ENCODE data around the gene HNRNPC. TPM values are rescaled to one million over a fixed set of nuclear protein-coding genes. Genes with fewer than 3 reads are reported as not detected.
A peak's percentile ranks its signal among the peaks of the same experiment; 100 is the strongest.
"Not testable (repeated sequence)": the region's sequence is repeated elsewhere in the genome, so short reads cannot be mapped to it uniquely, and the experiment has no call there.

HNRNPC gene
- total and polyA plus RNA-seq, 10 of the 15 experiments (the other 5 are each of a cell fraction or from before 2014, with no cell fraction given) = 679 to 1,492 (median 1,262) TPM

DNA sequence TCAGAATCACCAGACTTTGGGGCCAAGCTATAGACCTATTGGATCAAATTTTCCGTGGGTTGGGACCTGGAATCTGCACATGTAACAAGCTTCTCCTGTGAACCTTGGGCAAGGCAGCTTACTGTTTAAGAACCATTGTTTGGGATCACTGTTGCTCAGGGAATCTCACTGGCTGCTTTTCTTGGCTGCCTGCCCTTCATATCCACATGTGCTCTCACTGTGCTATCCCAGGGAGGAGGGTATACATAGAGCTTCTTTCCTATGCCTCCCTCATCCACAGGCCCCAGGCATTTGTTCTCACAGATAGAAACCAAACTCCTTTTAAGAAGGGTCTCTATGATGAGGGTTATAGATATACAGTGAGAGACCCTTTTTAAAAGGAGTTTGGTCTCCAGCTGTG lies 103.6 kb downstream of the HNRNPC start:
- ATAC-seq; RAD21 ChIA-PET (ENCODE audit: unreplicated experiment); H4K20me1 ChIP-seq (ENCODE audit: control insufficient read depth, insufficient read depth); H3K79me2 ChIP-seq (ENCODE audit: control insufficient read depth, insufficient read depth, low read length); DNase-seq (ENCODE audit: low read depth, low spot score); H3K4me1 ChIP-seq (ENCODE audit: control insufficient read depth, insufficient read depth, low read length); POLR2A ChIA-PET; in situ Hi-C loops (cut with MboI); H3K4me3 ChIP-seq; intact Hi-C loops (cut with micrococcal nuclease; ENCODE audit: unreplicated experiment); H3K9me3 ChIP-seq (replicated peaks; ENCODE audit: control insufficient read depth, insufficient read depth, low read length); CTCF ChIA-PET; H3K27ac ChIP-seq (ENCODE audit: control insufficient read depth, insufficient read depth); FAIRE-seq; H3K27me3 ChIP-seq (replicated peaks in 1 of 2; ENCODE audit: control insufficient read depth in 2 of 2, insufficient read depth in 2 of 2, low read length in 1 of 2); H3K9ac ChIP-seq (ENCODE audit: control insufficient read depth, insufficient read depth, low read length); SMC1A ChIA-PET (ENCODE audit: uncharacterized antibody, unreplicated experiment); BruUV-seq (replicated peaks); H3K4me2 ChIP-seq (ENCODE audit: control insufficient read depth, insufficient read depth); H3K36me3 ChIP-seq (ENCODE audit: control insufficient read depth in 2 of 2, insufficient read depth in 2 of 2, low read length in 1 of 2); H2AFZ ChIP-seq (ENCODE audit: control insufficient read depth, low read depth, low read length): not testable (repeated sequence)
- 0% methylated on average over 1 of the region's 1 CpG for WGBS (ENCODE audit: insufficient coverage, insufficient replicate concordance, low lambda C conversion rate, missing lambda C conversion rate)

DNA sequence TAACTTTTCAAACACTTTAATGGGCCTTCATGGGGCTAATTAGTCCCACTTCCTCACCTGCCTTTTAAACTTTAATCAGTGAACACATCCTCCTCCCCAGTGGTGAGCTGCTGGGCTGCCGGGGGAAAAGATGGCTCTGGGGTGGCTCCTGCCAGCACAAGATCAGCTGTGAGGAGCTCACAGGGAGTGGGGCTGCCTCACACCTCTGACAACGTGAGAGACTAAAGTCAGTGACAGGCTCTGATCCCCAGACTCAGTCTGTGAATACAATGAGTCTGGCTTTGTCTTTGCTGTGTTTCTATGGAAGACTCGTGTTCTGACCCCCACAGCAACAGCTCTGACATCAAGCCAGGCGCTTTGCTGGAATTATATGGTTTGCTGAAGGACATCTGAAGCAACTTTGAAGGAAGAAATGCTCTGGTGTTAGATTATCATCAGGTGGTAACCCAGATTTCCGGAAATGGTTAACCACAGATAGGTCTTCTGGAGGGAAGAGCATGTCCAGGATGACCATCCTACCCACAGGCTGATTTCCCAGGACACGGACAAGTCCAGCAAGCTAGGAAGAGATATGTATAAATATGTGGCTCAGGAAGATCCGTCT lies 104.1 kb downstream of the HNRNPC start:
- POLR2A ChIA-PET; H3K79me2 ChIP-seq (ENCODE audit: control insufficient read depth, insufficient read depth, low read length); H2AFZ ChIP-seq (ENCODE audit: control insufficient read depth, low read depth, low read length); H3K4me1 ChIP-seq (ENCODE audit: control insufficient read depth, insufficient read depth, low read length); DNase-seq (ENCODE audit: low read depth, low spot score); SMC1A ChIA-PET (ENCODE audit: uncharacterized antibody, unreplicated experiment); ATAC-seq; RAD21 ChIA-PET (ENCODE audit: unreplicated experiment); in situ Hi-C loops (cut with MboI); CTCF ChIA-PET; H3K36me3 ChIP-seq (ENCODE audit: control insufficient read depth in 2 of 2, insufficient read depth in 2 of 2, low read length in 1 of 2); H3K27ac ChIP-seq (ENCODE audit: control insufficient read depth, insufficient read depth); BruUV-seq (replicated peaks); H3K27me3 ChIP-seq (replicated peaks in 1 of 2; ENCODE audit: control insufficient read depth in 2 of 2, insufficient read depth in 2 of 2, low read length in 1 of 2); H3K4me2 ChIP-seq (ENCODE audit: control insufficient read depth, insufficient read depth); H4K20me1 ChIP-seq (ENCODE audit: control insufficient read depth, insufficient read depth); H3K9me3 ChIP-seq (replicated peaks; ENCODE audit: control insufficient read depth, insufficient read depth, low read length); intact Hi-C loops (cut with micrococcal nuclease; ENCODE audit: unreplicated experiment); H3K4me3 ChIP-seq; H3K9ac ChIP-seq (ENCODE audit: control insufficient read depth, insufficient read depth, low read length): not testable (repeated sequence)
- 6% methylated on average over 7 of the region's 7 CpGs for WGBS (ENCODE audit: insufficient coverage, insufficient replicate concordance, low lambda C conversion rate, missing lambda C conversion rate)
- FAIRE-seq = peak; percentile 52

All from GM12878 (cell line).